ENCODE data around the gene TMEM150C.

DNA sequence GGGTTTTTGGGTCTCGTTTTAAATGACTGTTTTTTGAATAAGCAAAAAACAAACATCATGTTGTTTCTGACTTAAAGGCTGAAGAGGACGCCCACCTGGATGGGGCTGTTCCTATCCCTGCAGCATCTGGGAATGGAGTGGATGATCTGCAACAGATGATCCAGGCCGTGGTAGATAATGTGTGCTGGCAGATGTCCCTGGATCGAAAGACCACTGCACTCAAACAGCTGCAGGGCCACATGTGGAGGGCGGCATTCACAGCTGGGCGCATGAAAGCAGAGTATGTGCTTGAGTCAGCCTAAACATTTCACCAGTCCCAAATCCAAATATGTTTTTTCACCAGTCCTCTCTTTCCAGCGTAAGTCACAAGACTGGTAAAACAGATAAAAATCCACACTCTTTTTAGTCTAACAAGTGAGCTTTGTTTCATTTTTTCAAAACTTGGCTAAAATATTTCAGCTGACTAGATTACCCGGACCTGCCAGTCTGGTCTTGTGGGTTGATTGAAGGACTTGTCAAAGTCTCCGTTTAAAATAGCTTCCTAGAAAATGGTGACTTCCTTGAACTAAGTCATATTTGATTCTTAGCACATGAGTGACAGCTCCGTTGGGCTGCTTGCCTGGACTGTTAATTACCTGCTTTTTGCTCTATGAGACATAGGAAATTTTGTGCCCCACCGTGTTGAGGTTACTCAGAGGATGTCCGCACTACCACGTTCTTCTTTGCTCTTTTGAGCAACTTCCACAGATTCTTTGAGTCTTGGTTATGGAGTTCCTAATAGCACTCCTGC, 110.6 kb downstream of the TMEM150C start:
- no peak for TF ChIP-seq CTCF (IDR thresholded peaks at IDR 0.05)
- TF ChIP-seq NPAS2 (CRISPR knock-in tag; IDR thresholded peaks at IDR 0.05; ENCODE audit: borderline replicate concordance) = no peak
- TF ChIP-seq POLR2AphosphoS2 (conservative IDR thresholded peaks at IDR 0.05; ENCODE audit: low read length) = no peak
- no peak for TF ChIP-seq EP300 (IDR thresholded peaks at IDR 0.05)
- TF ChIP-seq MYC (IDR thresholded peaks at IDR 0.05; ENCODE audit: borderline replicate concordance, low read length) = no peak
- no peak for TF ChIP-seq POLR2A (IDR thresholded peaks at IDR 0.05; ENCODE audit: low read length)

Data from A549 (cell line).